Activated naive CD4-positive, alpha-beta T cell treated with anti-CD3 and anti-CD28 coated beads, Interleukin-2, amount 10 ng/mL, durations not matched to agents 7 days and 5 days (primary cell): ENCODE data around the gene DNAH7.
"Not testable (repeated sequence)": the region's sequence is repeated elsewhere in the genome, so short reads cannot be mapped to it uniquely, and the experiment has no call there.

ENCODE experiments used
- CTCF ChIA-PET: fragments of 350-600 bp; sonication (Branson Sonifier 250); formaldehyde crosslinking; loops from one replicate; lab custom pipeline; 2021; ENCODE audit warnings: antibody characterized with exemption; lab: Charles Lee
- DNase-seq: peaks from one replicate; pipeline ENCODE4 v3.0.0-alpha.2; 2020
- H3K27ac Mint-ChIP-seq: one replicate; pipeline ENCODE4 v1.8.0; 2021; ENCODE audit warnings: mild to moderate bottlenecking, moderate library complexity, mixed read lengths
- H3K27me3 Mint-ChIP-seq: one replicate; pipeline ENCODE4 v1.8.0; 2021; ENCODE audit warnings: mild to moderate bottlenecking, mixed read lengths
- H3K36me3 Mint-ChIP-seq: one replicate; pipeline ENCODE4 v1.8.0; 2021; ENCODE audit warnings: mixed read lengths
- H3K4me1 Mint-ChIP-seq: one replicate; pipeline ENCODE4 v1.8.0; 2021; ENCODE audit warnings: mixed read lengths
- H3K4me3 Mint-ChIP-seq: one replicate; pipeline ENCODE4 v1.8.0; 2021; ENCODE audit warnings: mild to moderate bottlenecking, moderate library complexity, mixed read lengths
- H3K9me3 Mint-ChIP-seq: one replicate; pipeline ENCODE4 v1.8.0; 2021; ENCODE audit warnings: mixed read lengths

DNAH7 gene

DNA sequence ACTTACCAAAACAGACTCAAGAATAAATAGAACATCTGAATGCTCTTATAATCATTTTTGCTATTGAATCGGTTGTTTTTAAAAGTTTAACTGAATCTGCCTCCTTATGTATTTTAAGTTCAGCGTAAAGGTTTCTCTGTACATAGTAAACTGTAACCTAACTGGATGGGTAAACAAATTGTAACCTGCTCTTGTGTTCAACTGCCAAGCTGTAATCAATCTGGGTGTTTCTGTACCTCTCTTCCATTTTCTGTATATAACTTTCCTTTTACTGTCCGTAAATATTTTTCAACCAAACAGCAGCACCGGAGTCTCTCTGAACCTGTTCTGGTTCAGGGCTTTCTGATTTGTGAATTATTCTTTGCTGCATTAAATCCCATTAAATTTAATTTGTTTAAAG is 27.6 kb upstream of the DNAH7 start:
- peaks cover 4% of the 10 kb centered on the region for H3K27me3 Mint-ChIP-seq
- CTCF ChIA-PET: interaction anchor here (2.0 kb wide), 1 partner anchor 27 kb away, joined by 6 read pairs; the partner anchor contains the start of gene DNAH7
- DNase-seq: no peak
- H3K4me1 Mint-ChIP-seq: no peaks in the 10 kb centered on the region
- H3K27ac Mint-ChIP-seq: no peak overlapping the region
- peaks cover 28% of the 10 kb centered on the region for H3K9me3 Mint-ChIP-seq
- H3K4me3 Mint-ChIP-seq: no peak overlapping the region
- H3K36me3 Mint-ChIP-seq: peaks cover 9% of the 10 kb centered on the region

DNA sequence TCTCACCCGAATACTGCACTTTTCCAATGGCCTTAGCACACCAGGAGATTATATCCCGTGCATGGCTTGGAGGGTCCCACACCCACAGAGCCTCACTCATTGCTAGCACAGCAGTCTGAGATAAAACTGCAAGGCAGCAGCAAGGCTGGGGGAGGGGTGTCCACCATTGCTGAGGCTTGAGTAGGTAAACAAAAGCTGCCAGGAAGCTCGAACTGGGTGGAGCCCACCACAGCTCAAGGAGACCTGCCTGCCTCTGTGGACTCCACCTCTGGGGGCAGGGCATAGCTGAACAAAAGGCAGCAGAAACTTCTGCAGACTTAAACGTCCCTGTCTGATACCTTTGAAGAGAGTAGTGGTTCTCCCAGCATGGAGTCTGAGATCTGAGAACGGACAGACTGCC is 20.8 kb upstream of the DNAH7 start:
- CTCF ChIA-PET, H3K27me3 Mint-ChIP-seq, H3K4me3 Mint-ChIP-seq: not testable (repeated sequence)
- Mint-ChIP-seq H3K36me3 (peaks cover 26% of the 10 kb centered on the region), H3K27ac (peak overlapping the region; percentile 65), H3K9me3 (peaks cover 42% of the 10 kb centered on the region), H3K4me1 (peaks cover 29% of the 10 kb centered on the region)
- peak; percentile 66 for DNase-seq

DNA sequence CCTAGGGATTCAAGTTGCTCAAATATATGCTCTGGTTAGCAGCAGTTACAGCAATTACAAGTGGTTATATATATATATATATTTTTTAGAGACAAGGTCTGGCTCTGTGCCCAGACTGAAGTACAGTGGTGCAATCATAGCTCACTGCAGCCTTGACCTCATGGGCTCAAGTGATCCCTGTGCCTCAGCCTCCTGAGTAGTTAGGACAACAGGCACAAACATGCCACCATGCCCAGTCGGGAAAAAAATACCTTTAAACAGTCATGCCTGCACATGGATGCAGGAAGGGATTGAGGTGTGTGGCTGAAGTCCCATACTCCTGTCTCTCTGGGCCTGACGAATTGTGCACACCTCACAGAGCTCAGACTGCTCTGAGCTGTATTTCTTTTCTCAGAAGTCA is 19.6 kb upstream of the DNAH7 start:
- peaks cover 29% of the 10 kb centered on the region for H3K4me1 Mint-ChIP-seq
- CTCF ChIA-PET: no interaction called here
- DNase-seq: no peak
- H3K36me3 Mint-ChIP-seq: peaks cover 21% of the 10 kb centered on the region
- H3K4me3 Mint-ChIP-seq: no peak overlapping the region
- H3K9me3 Mint-ChIP-seq: peaks cover 42% of the 10 kb centered on the region
- H3K27ac Mint-ChIP-seq: no peak overlapping the region
- H3K27me3 Mint-ChIP-seq: no peaks in the 10 kb centered on the region

DNA sequence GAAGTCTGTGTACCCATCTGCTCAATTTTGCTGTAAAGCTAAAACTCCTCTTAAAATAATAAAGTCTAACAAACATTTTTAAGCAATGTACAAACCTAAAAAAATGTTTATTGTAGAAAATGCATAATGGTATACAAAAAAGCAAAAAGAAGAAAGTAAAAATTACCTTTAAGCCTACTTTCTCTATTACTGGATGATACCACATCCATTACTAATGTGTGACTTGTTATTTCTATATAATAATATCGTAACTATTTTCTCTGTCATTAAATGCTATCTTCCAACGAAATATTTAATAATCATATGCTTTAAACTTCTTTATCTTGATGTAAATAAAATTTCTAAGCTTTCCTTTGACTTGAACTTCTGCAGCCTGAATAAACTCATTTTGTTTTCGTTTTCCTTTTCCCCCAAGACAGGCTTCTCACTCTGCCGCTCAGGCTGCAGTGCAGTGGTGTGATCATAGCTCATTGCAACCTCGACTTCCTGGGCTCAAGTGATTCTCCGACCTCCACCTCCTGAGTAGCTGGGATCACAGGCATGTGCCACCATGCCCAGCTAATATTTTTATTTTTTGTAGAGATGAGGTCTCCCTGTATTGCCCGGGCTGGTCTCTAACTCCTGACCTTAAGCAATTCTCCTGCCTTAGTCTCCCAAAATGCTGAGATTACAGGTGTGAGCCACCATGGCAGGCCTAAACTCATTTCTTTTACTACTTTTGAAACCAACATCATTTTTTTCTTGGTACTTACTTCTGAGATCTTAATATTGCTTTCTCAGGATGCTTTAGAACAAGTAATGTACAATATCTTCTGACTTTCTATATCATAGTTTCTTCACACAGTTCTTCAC is 18.1 kb upstream of the DNAH7 start:
- DNase-seq: no peak
- Mint-ChIP-seq H3K36me3 (peaks cover 30% of the 10 kb centered on the region), H3K27me3 (no peaks in the 10 kb centered on the region), H3K4me1 (peaks cover 29% of the 10 kb centered on the region), H3K9me3 (peaks cover 47% of the 10 kb centered on the region), H3K4me3 (no peak overlapping the region), H3K27ac (no peak overlapping the region)
- CTCF ChIA-PET: interaction anchor here (0.7 to 1.7 kb wide), 4 partner anchors 9 to 367 kb away, joined by 3 to 6 read pairs (median 4); no protein-coding TSS in a partner anchor

DNA sequence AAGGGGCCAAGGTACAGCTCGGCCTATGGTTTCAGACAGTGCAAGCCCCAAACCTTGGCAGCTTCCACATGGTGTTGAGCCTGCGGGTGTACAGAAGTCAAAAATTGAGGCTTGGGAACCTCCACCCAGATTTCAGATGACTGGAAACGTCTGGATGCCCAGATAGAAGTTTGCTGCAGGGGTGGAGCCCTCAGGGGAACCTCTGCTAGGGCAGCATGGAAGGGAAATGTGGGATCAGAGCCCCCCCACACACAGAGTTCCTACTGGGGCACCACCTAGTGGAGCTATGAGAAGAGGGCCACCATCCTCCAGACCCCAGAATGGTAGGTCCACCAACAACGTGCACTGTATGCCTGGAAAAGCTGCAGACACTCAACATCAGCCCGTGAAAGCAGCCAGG is 15.0 kb upstream of the DNAH7 start:
- no peak for DNase-seq
- Mint-ChIP-seq H3K27me3 (no peaks in the 10 kb centered on the region), H3K27ac (no peak overlapping the region), H3K4me3 (no peak overlapping the region), H3K9me3 (peaks cover 28% of the 10 kb centered on the region), H3K36me3 (peaks cover 17% of the 10 kb centered on the region), H3K4me1 (peaks cover 20% of the 10 kb centered on the region)
- CTCF ChIA-PET: no interaction called here

DNA sequence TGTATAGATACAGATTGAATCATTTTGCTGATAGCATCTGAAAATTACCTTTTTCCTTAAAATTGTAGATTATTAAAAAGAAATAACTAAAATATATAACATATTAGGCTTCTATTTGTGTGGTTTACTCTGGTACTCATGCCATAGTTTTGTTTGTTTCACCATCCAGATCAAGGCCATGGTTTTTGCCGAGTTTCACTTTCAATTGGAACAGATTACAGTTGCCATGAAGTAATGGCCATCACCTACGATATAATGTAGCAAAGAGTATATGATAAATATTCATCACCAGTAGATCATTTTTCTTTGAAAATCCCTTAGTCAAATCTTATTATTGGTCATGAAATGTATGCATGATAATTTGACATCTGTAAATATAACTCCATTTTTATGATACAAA is 11.9 kb upstream of the DNAH7 start:
- CTCF ChIA-PET: interaction anchor here (1.3 to 7.2 kb wide), 5 partner anchors 13 to 373 kb away, joined by 3 to 145 read pairs (median 29); partner anchors contain the start of gene DNAH7
- Mint-ChIP-seq H3K4me1 (peaks cover 13% of the 10 kb centered on the region), H3K36me3 (peaks cover 17% of the 10 kb centered on the region), H3K27ac (no peak overlapping the region), H3K9me3 (peaks cover 28% of the 10 kb centered on the region), H3K4me3 (no peak overlapping the region), H3K27me3 (no peaks in the 10 kb centered on the region)
- no peak for DNase-seq

DNA sequence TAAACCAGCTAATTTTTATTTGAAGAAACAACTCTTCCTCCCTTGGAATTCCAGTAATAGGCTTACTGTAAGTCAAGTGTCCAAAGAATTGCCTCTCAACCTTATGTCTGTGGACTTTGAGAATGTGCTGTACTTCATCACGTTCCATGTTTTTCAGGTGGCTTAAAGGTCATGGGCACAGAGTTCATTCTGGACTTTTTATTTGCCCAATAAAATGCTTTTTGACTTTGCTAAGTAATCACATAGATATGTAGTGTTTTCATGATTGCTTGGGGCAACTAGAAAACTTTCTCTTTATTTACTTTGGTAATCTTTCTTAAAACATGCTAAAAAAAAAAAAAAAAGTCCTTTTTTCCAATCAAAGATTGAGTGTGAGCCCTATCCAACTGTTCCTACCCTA is 10.4 kb upstream of the DNAH7 start:
- Mint-ChIP-seq H3K4me1 (peaks cover 13% of the 10 kb centered on the region), H3K27ac (no peak overlapping the region), H3K27me3 (no peaks in the 10 kb centered on the region), H3K9me3 (peaks cover 19% of the 10 kb centered on the region), H3K36me3 (peaks cover 10% of the 10 kb centered on the region), H3K4me3 (no peak overlapping the region)
- no peak for DNase-seq
- CTCF ChIA-PET: interaction anchor here (0.6 to 7.2 kb wide), 24 partner anchors 11 to 1857 kb away, joined by 3 to 145 read pairs (median 4); partner anchors contain the start of gene DNAH7

DNA sequence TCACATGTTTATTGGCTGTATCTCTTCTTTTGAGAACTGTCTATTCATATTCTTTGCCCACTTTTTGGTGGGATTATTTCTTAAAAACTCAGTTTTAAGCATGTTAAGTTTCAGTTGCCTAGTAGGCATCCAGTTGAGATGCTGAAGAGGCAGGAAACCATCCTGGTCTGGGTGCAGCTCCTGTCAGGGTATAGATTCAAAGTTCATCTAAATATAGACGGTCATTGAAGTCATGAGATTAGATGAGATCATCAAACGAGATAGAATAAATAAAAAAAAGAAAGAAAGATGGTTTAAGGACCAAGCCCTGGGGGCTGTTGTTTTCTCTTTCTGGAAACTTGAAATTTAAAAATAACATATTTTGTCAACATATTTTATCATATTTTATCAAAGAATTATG is 9.2 kb upstream of the DNAH7 start:
- Mint-ChIP-seq H3K36me3 (peaks cover 8% of the 10 kb centered on the region), H3K27ac (no peak overlapping the region), H3K9me3 (peaks cover 9% of the 10 kb centered on the region), H3K4me1 (peaks cover 13% of the 10 kb centered on the region), H3K27me3 (no peaks in the 10 kb centered on the region), H3K4me3 (no peak overlapping the region)
- no peak for DNase-seq
- CTCF ChIA-PET: interaction anchor here (0.6 to 7.2 kb wide), 38 partner anchors 9 to 1589 kb away, joined by 3 to 145 read pairs (median 4); partner anchors contain the start of gene DNAH7

DNA sequence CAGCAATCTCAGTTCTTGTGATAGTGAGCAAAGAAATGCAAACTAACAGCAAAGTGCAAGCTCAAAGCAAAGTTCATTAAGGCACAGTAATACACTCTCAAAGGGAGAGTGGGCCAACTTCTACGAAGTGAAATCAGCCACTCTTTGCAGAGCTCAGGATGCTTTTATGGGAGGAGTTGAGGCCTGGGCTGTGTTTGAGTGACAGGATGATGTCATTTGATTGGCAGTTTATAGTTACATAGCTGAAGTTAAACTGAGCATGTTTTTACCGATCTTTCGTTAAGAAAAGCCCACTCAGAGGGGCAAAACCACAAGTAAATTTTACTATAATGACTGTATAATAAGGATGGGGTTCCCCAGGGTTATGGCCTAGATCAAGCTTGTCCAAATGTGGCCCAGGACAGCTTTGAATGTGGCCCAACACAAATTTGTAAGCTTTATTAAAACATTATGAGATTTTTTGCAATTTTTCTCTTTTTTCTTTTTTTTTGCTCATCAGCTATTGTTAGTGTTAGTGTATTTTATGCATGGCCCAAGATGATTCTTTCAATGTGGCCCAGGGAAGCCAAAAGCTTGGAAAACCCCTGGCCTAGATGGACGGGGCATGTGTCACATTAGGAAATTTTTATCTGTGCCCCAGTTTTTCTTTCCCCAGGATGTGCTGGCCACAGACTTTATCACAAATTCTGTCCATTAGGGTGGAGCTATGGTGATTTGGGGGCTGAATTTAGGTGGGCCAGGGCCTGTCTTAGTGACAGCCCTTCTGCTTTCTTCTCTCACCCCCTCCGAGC is 8.3 kb upstream of the DNAH7 start:
- Mint-ChIP-seq H3K27ac (no peak overlapping the region), H3K27me3 (no peaks in the 10 kb centered on the region)

DNA sequence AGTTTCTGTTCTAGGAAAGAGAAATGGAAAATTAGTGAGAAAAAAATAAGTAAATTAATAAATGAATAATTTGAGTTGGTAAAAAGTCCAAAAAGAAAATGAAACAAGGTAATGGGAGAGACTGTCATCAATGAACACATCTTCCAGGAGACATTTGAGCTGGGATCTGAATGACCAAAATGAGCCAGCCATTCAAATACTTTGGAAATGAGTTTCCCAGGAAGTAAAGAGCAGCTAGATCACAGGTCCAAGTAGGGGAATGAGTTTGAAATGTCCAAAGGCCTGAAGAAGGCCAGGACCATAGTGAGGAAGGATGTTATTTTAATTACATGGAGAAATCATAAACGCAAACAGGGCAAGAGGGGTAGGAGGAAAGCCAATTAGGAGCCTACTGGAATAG is 6.6 kb upstream of the DNAH7 start:
- DNase-seq: no peak
- Mint-ChIP-seq H3K4me1 (peaks cover 9% of the 10 kb centered on the region), H3K36me3 (no peaks in the 10 kb centered on the region), H3K27ac (no peak overlapping the region), H3K9me3 (no peaks in the 10 kb centered on the region), H3K4me3 (no peak overlapping the region), H3K27me3 (peaks cover 3% of the 10 kb centered on the region)
- CTCF ChIA-PET: interaction anchor here (1.7 to 2.6 kb wide), 2 partner anchors 262 to 379 kb away, joined by 9 to 13 read pairs; no protein-coding TSS in a partner anchor

More for the DNA sequence above, 8.3 kb upstream of the DNAH7 start:
- peaks cover under 1% of the 10 kb centered on the region for H3K9me3 Mint-ChIP-seq
- DNase-seq: no peak
- CTCF ChIA-PET: interaction anchor here (0.8 to 7.2 kb wide), 18 partner anchors 8 to 515 kb away, joined by 3 to 145 read pairs (median 4); partner anchors contain the start of gene DNAH7
- no peak overlapping the region for H3K4me3 Mint-ChIP-seq
- H3K4me1 Mint-ChIP-seq: peaks cover 13% of the 10 kb centered on the region
- H3K36me3 Mint-ChIP-seq: no peaks in the 10 kb centered on the region

DNA sequence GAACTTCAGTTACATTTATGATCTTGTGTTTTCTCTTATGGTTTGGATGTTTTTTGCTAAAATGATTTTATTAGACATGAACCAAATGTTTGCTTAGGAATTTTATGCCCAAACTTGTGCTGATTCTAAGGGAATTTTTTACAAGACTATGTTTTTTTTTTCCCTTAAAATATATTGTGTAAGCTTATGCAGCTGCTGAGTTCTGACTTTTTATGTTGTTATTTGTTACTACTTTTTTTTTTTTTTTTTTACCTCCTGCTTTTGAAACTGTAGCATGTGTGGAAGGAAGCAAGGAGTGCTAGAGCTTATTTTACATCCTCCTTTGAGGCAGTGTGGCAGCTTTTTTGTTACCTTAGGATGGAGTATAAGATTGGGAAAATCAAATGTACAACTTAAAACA is 6.0 kb upstream of the DNAH7 start:
- Mint-ChIP-seq H3K27me3 (peaks cover 4% of the 10 kb centered on the region), H3K36me3 (no peaks in the 10 kb centered on the region), H3K9me3 (no peaks in the 10 kb centered on the region), H3K4me1 (peaks cover 3% of the 10 kb centered on the region), H3K27ac (no peak overlapping the region), H3K4me3 (no peak overlapping the region)
- no peak for DNase-seq
- CTCF ChIA-PET: interaction anchor here (0.7 to 2.6 kb wide), 3 partner anchors 55 to 379 kb away, joined by 3 to 13 read pairs (median 9); no protein-coding TSS in a partner anchor

DNA sequence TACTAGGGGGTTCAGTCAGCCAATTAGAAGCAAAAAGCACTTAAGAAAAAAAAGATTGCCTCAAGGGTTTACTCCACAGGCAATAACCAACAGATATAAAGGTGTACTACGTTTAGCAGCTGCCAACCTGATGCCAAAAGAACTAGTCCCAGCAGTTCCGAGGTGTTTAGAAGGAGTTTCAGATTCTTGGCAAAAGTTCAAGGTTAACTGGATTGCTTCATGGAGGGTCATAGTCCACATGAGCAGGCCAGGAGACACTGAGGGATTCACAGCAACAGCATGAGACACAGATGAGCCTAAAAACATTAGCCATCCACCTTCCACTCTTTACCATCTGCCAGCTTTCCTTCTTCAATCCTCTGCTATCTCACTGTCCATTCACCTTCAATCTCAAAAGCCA is 4.9 kb upstream of the DNAH7 start:
- Mint-ChIP-seq H3K36me3 (no peaks in the 10 kb centered on the region), H3K27me3 (peaks cover 16% of the 10 kb centered on the region), H3K27ac (no peak overlapping the region), H3K4me3 (no peak overlapping the region), H3K9me3 (no peaks in the 10 kb centered on the region), H3K4me1 (peaks cover 3% of the 10 kb centered on the region)
- DNase-seq: no peak
- CTCF ChIA-PET: interaction anchor here (1.2 to 2.6 kb wide), 2 partner anchors 51 to 263 kb away, joined by 5 to 13 read pairs; no protein-coding TSS in a partner anchor

DNA sequence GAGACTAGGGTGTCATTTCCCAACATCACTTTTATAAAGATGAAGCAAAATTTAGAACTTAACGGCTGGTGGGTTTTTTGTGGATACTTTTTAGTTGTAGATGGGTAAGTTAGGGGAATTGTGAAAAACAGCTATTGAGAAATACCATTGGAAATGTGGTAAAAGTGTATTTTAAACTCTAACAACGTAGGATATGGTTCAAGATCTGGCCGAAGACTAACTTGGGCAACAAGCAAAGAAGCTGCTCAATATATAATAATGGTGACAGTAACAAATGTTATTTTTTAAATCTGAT is 1.6 kb downstream of the DNAH7 start:
- no peak for DNase-seq
- Mint-ChIP-seq H3K4me3 (peak overlapping the region; percentile 8), H3K36me3 (no peaks in the 10 kb centered on the region), H3K4me1 (peaks cover 10% of the 10 kb centered on the region), H3K27ac (peak overlapping the region; percentile 16), H3K27me3 (peaks cover 41% of the 10 kb centered on the region), H3K9me3 (no peaks in the 10 kb centered on the region)
- CTCF ChIA-PET: interaction anchor here (0.7 to 3.6 kb wide), 13 partner anchors 11 to 1520 kb away, joined by 3 to 40 read pairs (median 7); no protein-coding TSS in a partner anchor
